ENCODE results near the gene KCND2. TPM values are rescaled to one million over a fixed set of nuclear protein-coding genes. Genes with fewer than 3 reads are reported as not detected.

The KCND2 gene
- total and polyA plus RNA-seq, 2 of the 4 experiments (the other 2 are of a cell fraction), result under 0.01 TPM; not detected in 1

DNA sequence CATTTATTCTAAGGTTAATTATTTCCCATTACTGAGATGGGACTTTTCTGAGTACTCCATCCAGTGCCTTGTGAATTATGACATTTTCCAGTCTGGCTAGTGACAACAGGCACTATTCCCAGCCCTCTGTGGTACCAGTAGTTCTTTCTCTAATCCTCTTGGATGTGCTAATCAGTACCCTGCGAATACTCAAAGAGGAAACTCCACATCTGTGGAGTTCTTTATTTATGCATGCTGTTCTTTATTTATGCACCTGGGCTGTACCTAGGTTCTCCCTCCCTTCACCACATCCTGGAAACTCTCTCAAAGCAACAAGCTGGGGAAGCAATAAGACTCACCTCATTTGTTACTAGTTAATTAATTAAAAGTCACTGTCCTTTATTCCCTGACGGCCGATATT is 501.5 kb downstream of the KCND2 start:
- Histone ChIP-seq H2AFZ (replicated peaks; ENCODE audit: low read length, poor library complexity) (no peak overlapping the region), H3K4me1 (ENCODE audit: control insufficient read depth, insufficient read depth, low read length) (no peaks in the 10 kb centered on the region), H3K56ac (ENCODE audit: extremely low read depth, insufficient read depth, low read length) (no peak overlapping the region), H3K9ac (ENCODE audit: low read depth, low read length) (no peak overlapping the region), H2BK120ac (ENCODE audit: low read depth, low read length) (no peak overlapping the region), H2AK5ac (ENCODE audit: low read depth, low read length) (no peak overlapping the region), H4K8ac (ENCODE audit: low read depth in 2 of 2, low read length in 2 of 2) (no peak overlapping the region), H3K9me3 (ENCODE audit: control insufficient read depth, insufficient read depth, low read length) (no peaks in the 10 kb centered on the region), H2BK15ac (ENCODE audit: low read depth, low read length) (no peak overlapping the region), H2AK9ac (replicated peaks; ENCODE audit: low read depth, low read length, poor library complexity) (no peak overlapping the region), H3K79me1 (ENCODE audit: low read depth in 1 of 2, low read length in 2 of 2) (no peaks in the 10 kb centered on the region), H3K4me3 (ENCODE audit: insufficient read depth, low read depth, low read length) (no peak overlapping the region), H3K4ac (ENCODE audit: low read depth, low read length) (no peak overlapping the region), H2BK20ac (ENCODE audit: low read depth, low read length) (no peak overlapping the region), H3K14ac (replicated peaks; ENCODE audit: low read depth, low read length) (no peak overlapping the region), H4K20me1 (ENCODE audit: insufficient read depth, low read length) (no peaks in the 10 kb centered on the region), H3K18ac (ENCODE audit: low read depth, low read length) (no peak overlapping the region), H3K27ac (ENCODE audit: insufficient read depth, low read length) (no peak overlapping the region), H3K36me3 (ENCODE audit: control insufficient read depth, insufficient read depth, low read length) (no peaks in the 10 kb centered on the region), H3K27me3 (ENCODE audit: control insufficient read depth, insufficient read depth, low read length) (no peaks in the 10 kb centered on the region), H4K91ac (ENCODE audit: insufficient read depth, low read depth, low read length) (no peak overlapping the region), H4K5ac (ENCODE audit: low read depth, low read length) (no peak overlapping the region), H2BK5ac (ENCODE audit: low read depth, low read length, poor library complexity, severe bottlenecking) (no peak overlapping the region), H3K9me1 (ENCODE audit: insufficient read depth, low read length) (no peaks in the 10 kb centered on the region), H3K4me2 (ENCODE audit: low read depth, low read length) (no peak overlapping the region), H3K23ac (ENCODE audit: low read depth, low read length) (no peak overlapping the region)
- DNase-seq (no peak), ATAC-seq (ENCODE audit: low read depth) (no peak)
- ChIA-PET POLR2A (ENCODE audit: unreplicated experiment) (no interaction called here), CTCF (no interaction called here)
- dilution Hi-C loops (cut with HindIII; ENCODE audit: low sequenced_read_pairs, unreplicated experiment), result no loop called here
- intact Hi-C loops (cut with micrococcal nuclease), result no loop called here
- no CpG with 5 or more reads among the region's 3 CpGs for WGBS, 2 experiments (ENCODE audit: extremely low coverage in 2 of 2, insufficient read length in 1 of 2)
- BruUV-seq (replicated peaks), result no TSS peak
- in situ Hi-C loops (cut with MboI; ENCODE audit: low sequenced_read_pairs), result no loop called here
- TF ChIP-seq MAFK (IDR thresholded peaks at IDR 0.05; ENCODE audit: low read depth, low read length) (no peak), RAD21 (IDR thresholded peaks at IDR 0.05; ENCODE audit: low read length) (no peak), POLR2A (IDR thresholded peaks at IDR 0.05; ENCODE audit: low read depth, low read length) (no peak), MXI1 (IDR thresholded peaks at IDR 0.05; ENCODE audit: borderline replicate concordance, low read depth, low read length) (no peak), MAZ (IDR thresholded peaks at IDR 0.05; ENCODE audit: borderline replicate concordance, low read depth, low read length) (no peak), CEBPB (IDR thresholded peaks at IDR 0.05; ENCODE audit: low read depth, low read length) (no peak), RCOR1 (IDR thresholded peaks at IDR 0.05; ENCODE audit: insufficient replicate concordance, low read length) (no peak), FOS (IDR thresholded peaks at IDR 0.05; ENCODE audit: low read depth, low read length) (no peak)
- TF ChIP-seq, protein P1, sequence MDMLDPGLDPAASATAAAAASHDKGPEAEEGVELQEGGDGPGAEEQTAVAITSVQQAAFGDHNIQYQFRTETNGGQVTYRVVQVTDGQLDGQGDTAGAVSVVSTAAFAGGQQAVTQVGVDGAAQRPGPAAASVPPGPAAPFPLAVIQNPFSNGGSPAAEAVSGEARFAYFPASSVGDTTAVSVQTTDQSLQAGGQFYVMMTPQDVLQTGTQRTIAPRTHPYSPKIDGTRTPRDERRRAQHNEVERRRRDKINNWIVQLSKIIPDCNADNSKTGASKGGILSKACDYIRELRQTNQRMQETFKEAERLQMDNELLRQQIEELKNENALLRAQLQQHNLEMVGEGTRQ (IDR thresholded peaks at IDR 0.05; ENCODE audit: low read depth, low read length), result no peak
